GM12878 (cell line): Measurements from ENCODE around the gene SMTNL2. TPM values are rescaled to one million over a fixed set of nuclear protein-coding genes. Genes with fewer than 3 reads are reported as not detected.

Source experiments
- BCLAF1 ChIP-seq: fragments of 450-650 bp; IDR thresholded peaks from 2 replicates; pipeline ENCODE4 v1.6.1; 2017; ENCODE audit warnings: antibody characterized with exemption, mild to moderate bottlenecking, moderate library complexity
- BHLHE40 ChIP-seq, 2 experiments: fragments of 450-650 bp in 1 of 2; IDR thresholded peaks; 2 replicates each; pipeline ENCODE4 v1.6.1; 2011 to 2017; ENCODE audit warnings: low read depth in 2 of 2, borderline replicate concordance in 1 of 2, improper control_type of control experiment in 1 of 2, low read length in 1 of 2, mild to moderate bottlenecking in 1 of 2
- CREB1 ChIP-seq: IDR thresholded peaks from 2 replicates; pipeline ENCODE4 v1.6.1; 2012; ENCODE audit warnings: low read depth, mild to moderate bottlenecking, inconsistent platforms
- CTCF ChIP-seq, 3 experiments: IDR thresholded peaks in 2 of 3; conservative IDR thresholded peaks in 1 of 3; 2 replicates each; pipeline ENCODE4 v1.5.1; 2011; ENCODE audit warnings: low read depth in 3 of 3, low read length in 3 of 3, mild to moderate bottlenecking in 3 of 3, control low read depth in 2 of 3, moderate library complexity in 2 of 3, inconsistent platforms in 1 of 3, mixed read lengths in 1 of 3; ENCODE audit not compliant: control insufficient read depth in 2 of 3, insufficient read depth in 1 of 3; ENCODE audit errors: extremely low read depth in 1 of 3
- FOXM1 ChIP-seq: IDR thresholded peaks from 2 replicates; pipeline ENCODE4 v1.6.1; 2012; ENCODE audit warnings: low read depth, mild to moderate bottlenecking, inconsistent platforms, low read length, moderate library complexity
- HDGF ChIP-seq: fragments of 450-650 bp; IDR thresholded peaks from 2 replicates; pipeline ENCODE4 v1.6.1; 2016; ENCODE audit warnings: antibody characterized with exemption
- KDM1A ChIP-seq: fragments of 200-600 bp; sonication (generic); IDR thresholded peaks from 2 replicates; pipeline ENCODE4 v1.6.1; 2016; ENCODE audit warnings: borderline replicate concordance
- MEF2B ChIP-seq: fragments of 450-650 bp; IDR thresholded peaks from 2 replicates; pipeline ENCODE4 v1.6.1; 2018; ENCODE audit warnings: mild to moderate bottlenecking, moderate library complexity; ENCODE audit not compliant: partially characterized antibody, poor library complexity, severe bottlenecking
- MTA3 ChIP-seq: IDR thresholded peaks from 2 replicates; pipeline ENCODE4 v1.6.1; 2012; ENCODE audit warnings: low read length, inconsistent platforms, borderline replicate concordance
- NBN ChIP-seq: fragments of 450-650 bp; IDR thresholded peaks from 2 replicates; pipeline ENCODE4 v1.6.1; 2016
- NFYB ChIP-seq: IDR thresholded peaks from 2 replicates; pipeline ENCODE4 v1.6.1; 2011; ENCODE audit warnings: low read depth, mild to moderate bottlenecking, low read length, improper control_type of control experiment, moderate library complexity; ENCODE audit not compliant: insufficient read depth
- NR2C1 ChIP-seq: fragments of 450-650 bp; IDR thresholded peaks from 2 replicates; pipeline ENCODE4 v1.6.1; 2017; ENCODE audit warnings: antibody characterized with exemption, mild to moderate bottlenecking, moderate library complexity
- PML ChIP-seq: IDR thresholded peaks from 2 replicates; pipeline ENCODE4 v1.6.1; 2012; ENCODE audit warnings: low read length, inconsistent platforms
- SMAD1 ChIP-seq: fragments of 450-650 bp; IDR thresholded peaks from 2 replicates; pipeline ENCODE4 v1.6.1; 2018; ENCODE audit warnings: mild to moderate bottlenecking, low read depth; ENCODE audit not compliant: partially characterized antibody
- ZBTB33 ChIP-seq: fragments of 450-650 bp; IDR thresholded peaks from 2 replicates; pipeline ENCODE4 v1.6.1; 2017; ENCODE audit warnings: mild to moderate bottlenecking
- ZNF687 ChIP-seq: fragments of 450-650 bp; IDR thresholded peaks from 2 replicates; pipeline ENCODE4 v1.6.1; 2017; ENCODE audit warnings: mild to moderate bottlenecking, moderate library complexity
- polyA plus RNA-seq, 11 experiments: library from polyadenylated mRNA; depleted of rRNA in 4 of 11; unstranded in 6 of 11; stranded (reverse) in 5 of 11; fragments of >200 nt; fragmentation: Nextera tagmentation in 4 of 11; fragmentation: Illumina TruSeq in 1 of 11; extraction: Ambion mirVana in 4 of 11; extraction: Trizol in 1 of 11; gene quantifications; 1 replicate in 1 of 11; 2 replicates in 10 of 11; pipeline versions ENCODE4 v1.2.1 to v1.2.3, GENCODE V29; 2011 to 2016; ENCODE audit warnings: inconsistent platforms in 2 of 11, missing spikeins in 2 of 11, low read depth in 1 of 11
- total RNA-seq, 4 experiments: library from RNA; depleted of rRNA in 3 of 4; stranded (reverse); fragments of >200 nt in 3 of 4; fragmentation: Illumina TruSeq in 1 of 4; extraction: Trizol in 1 of 4; gene quantifications; 2 replicates each; pipeline versions ENCODE4 v1.2.1 to v1.2.3, GENCODE V29; 2013 to 2021

The SMTNL2 gene
- total and polyA plus RNA-seq, 10 of the 15 experiments (the other 5 are each of a cell fraction or from before 2014, with no cell fraction given) = not detected

- TF ChIP-seq ZBTB33 = no peak
- peak; percentile 82 for TF ChIP-seq ZNF687
- no peak for TF ChIP-seq BCLAF1
- no peak for TF ChIP-seq KDM1A
- peak; percentile 68; the same call in 1 of the 2 replicates for TF ChIP-seq NBN
- peak; percentile 93; the same call in 1 of the 2 replicates for TF ChIP-seq PML
- TF ChIP-seq NFYB = no peak
- TF ChIP-seq CREB1 = peak; percentile 23; the same call in 1 of the 2 replicates
- TF ChIP-seq MTA3 = no peak
- TF ChIP-seq BHLHE40 (IDR thresholded peaks at IDR 0.05; ENCODE audit: borderline replicate concordance in 1 of 2, low read depth in 2 of 2, low read length in 1 of 2) = peak; percentile 54 to 80; a peak in 3 of 4 replicates
- no peak for TF ChIP-seq FOXM1
- peak; percentile 45 for TF ChIP-seq SMAD1
- 0 out of 6 replicates have a peak, but pooled peaks of 1 of the 3 experiments have one; percentile 12 for TF ChIP-seq CTCF (IDR thresholded peaks at IDR 0.05 in 2 of 3, conservative IDR thresholded peaks at IDR 0.05 in 1 of 3; ENCODE audit: control insufficient read depth in 2 of 3, extremely low read depth in 1 of 3, insufficient read depth in 1 of 3, low read depth in 3 of 3, low read length in 3 of 3)
- peak; percentile 35 for TF ChIP-seq MEF2B
- TF ChIP-seq HDGF = peak; percentile 47; the same call in 1 of the 2 replicates
- peak; percentile 95 for TF ChIP-seq NR2C1
Measured at GRCh38 chr17:4554997-4555799, 29.1 kb upstream of the SMTNL2 start, which contains the start of gene MYBBP1A (continued).
